GM12872 (cell line): ENCODE results near the gene BCL7C.

Source experiments
- CTCF ChIP-seq: IDR thresholded peaks from 3 replicates; pipeline ENCODE4 v1.5.1; 2011; ENCODE audit warnings: low read depth, mild to moderate bottlenecking, low read length, moderate library complexity; ENCODE audit not compliant: insufficient read depth

Gene BCL7C

DNA sequence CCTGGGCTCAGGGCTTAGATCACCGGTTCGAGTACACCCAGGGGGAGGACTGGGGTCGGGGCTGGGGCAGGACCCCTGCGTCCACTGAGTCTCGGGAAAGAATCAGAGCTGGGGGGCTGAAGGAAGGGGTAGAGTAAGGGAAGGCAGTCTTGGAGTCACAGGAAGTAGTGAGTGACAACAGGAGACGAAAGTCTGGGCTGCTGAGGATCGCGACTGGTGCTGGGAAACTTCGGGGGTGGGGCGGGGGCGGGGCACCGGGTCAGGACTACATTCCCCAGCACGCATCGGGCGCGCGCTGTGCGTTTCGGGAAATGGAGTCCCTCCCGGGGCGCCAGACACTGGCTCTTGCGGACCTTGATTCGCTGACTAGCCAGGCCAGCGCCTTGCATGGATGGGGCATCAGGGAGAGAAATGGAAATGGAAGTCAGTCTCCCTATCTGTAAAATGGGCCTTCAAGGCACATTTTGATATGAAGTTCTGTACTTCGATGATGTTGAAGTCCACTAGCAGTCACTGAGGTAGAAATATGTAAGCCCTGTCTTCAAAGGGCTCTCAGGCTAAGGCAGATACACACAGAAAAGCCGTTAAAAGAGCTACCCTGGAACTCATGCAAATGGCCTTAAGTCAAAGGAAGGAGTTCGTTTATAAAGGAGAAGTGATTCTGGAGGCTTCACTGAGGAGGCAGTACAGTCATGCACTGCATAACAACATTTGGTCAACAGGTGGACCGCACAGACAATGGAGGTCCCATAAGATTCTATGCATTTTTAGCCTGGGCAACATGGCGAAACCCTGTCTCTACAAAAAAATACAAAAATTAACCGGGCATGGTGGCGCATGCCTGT is 3.2 kb upstream of the BCL7C start:
- no peak for TF ChIP-seq CTCF

DNA sequence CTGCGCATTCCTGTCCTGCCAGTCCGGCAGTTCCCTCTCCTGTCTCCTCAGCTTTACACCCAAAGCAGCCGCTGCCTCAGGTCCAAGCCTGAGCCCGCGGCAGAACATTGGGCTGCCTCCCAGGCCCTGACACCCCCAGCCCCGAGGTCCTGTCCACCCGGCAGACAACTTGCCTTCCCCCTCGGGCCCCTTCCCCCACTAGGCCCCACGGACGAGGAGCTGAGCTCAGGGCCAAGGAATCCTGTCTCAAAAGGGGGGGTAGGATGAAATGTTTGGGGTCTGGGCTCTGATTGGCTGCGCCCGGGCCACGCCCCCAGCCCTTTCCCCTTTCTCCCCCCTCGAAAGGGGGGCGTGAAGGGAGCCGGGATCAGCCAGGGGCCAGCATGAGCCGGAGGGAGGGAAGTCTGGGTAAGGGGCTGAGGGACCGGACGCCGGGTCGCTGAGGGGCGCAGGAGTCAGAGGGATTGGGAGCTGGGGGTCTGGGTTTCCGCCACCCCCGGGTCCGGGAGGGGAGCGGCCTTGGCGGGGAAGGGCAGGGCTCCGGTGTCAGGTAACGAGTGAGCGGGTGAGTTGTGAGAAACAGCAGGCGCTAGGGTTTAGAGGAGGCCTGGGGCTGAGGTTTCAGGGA is 2.5 kb upstream of the BCL7C start, which contains the start of gene CTF1:
Gene CTF1, plus strand, starts transcription at position 354 of the 628 bp plus-strand sequence. Its CDS starts 30 bp downstream, at position 384.
- no peak for TF ChIP-seq CTCF

GRCh38 chr16:30895627-30896260 is 1.9 kb upstream of the BCL7C start:
- TF ChIP-seq CTCF: no peak

DNA sequence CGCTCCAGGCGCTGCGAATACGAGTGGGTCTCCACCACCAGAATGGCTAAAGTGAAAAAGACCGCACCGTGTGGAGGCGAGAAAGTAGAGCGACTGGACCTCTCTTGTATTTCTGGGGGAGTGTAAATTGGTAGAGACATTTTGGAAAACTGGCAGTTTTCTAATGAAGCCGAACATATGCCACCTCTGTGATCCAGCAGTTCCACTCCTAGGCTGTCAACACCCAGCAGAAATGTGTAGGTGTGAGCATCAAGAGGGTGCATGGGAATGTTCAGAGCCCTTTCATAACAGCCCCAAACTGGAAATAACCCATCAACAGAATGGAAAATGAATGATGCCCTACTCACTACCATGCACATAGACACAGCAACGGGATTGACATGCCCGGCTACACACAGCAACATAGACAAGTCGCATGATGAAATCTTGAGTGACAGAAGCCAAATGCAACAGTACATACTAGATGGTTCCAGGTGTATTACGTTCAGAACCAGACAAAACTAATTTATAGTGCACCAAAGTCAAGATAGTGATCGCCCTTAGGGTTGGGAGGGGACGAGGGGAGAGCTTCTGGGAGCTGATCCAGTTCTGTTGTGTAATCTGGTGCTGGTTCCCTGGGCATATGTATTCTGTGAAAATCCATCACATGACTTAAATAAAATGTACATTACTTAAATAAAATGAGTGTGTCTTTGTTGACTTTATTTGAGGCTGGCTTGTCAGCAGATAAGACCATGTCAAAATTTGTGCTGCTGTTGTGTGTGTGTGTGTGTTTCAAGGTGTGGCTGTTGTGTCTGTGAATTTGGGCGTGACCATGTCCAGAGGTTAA is 877 bp upstream of the BCL7C start:
- no peak for TF ChIP-seq CTCF

DNA sequence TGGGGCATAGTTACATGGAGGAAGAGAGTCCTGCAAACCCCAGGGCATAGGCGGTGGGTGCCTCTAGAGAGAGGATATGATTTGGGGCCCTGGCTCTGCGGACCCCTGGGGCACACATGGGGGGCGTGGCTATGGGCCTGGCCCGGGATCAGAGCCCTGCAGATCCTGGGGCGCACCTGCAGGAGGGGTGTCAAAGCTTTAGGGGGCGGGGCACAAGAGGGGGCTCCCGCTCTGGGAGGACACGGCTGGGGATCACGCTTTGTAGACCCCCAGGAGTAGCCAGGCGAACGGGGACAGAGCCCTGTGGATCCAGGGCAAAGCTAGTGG is 497 bp downstream of the BCL7C start:
- TF ChIP-seq CTCF: no peak

DNA sequence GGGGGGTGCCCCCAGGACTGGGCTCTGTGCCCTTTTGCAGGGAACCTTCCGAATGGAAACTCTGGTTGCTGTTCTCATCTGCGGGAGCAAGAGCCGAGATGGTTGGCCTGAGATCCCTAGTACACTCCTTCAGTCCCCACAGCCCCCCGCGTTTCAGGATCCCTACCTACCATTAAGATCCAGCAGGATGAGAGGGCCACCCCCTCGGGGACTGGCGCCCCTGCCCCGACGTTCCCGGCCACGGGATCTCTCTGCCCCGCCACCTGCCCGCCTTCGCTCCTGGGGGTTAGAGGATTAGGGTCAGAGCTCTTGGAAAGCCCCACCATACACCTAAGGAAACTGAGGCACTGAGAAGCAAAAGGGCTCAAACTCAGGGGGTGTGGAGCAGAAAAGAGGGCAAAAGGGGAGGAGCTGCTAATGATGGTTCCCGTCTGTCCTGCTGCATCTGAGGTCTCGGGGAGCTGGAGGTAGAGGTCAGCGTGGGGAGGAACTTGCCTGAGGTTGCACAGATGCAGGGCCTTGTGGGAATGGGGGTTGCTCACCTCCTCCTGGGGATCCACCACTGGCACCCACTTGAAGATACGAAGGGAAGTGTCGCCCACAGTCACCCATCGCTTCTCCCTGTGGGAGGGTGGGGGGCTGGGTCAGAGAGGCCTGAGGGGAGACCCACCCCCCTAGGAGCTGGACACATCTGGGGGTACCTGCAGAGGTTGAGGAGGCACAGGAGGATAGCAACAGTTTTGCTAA is 1.0 kb downstream of the BCL7C start:
- TF ChIP-seq CTCF: no peak
